Measurements from ENCODE around the gene QPCTL. TPM values are rescaled to one million over a fixed set of nuclear protein-coding genes. Genes with fewer than 3 reads are reported as not detected.

The QPCTL gene
- total RNA-seq, 1 experiment from 2014 or later = 13.7 TPM

DNA sequence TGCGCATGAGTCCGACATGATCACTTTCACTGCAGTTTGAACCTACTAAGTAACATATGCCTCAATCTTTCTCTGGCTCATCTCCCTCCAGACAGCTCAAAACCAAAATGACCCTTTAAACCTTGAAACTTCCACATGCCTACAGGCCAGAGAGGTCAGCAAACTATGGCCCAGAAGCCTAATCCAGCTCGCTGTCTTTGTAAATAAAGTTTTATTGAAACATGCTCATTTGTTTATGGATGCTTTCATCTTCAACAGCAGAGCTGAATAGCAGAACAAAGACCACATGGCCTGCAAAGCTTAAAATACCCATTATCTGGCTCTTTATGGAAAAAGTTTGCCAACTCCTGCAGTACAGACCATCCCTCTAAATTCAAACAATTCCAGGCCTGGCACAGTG, 22.7 kb downstream of the QPCTL start:
- no peak overlapping the region for H3T11ph ChIP-seq (ENCODE audit: low read length)
- no peak overlapping the region for H3K9ac ChIP-seq (ENCODE audit: extremely low read depth, insufficient read length, low read length)
- Mint-ChIP-seq H3K4me3 (peak overlapping the region in 1 of 2 experiments; percentile 91; a peak in 2 of 5 replicates), H3K27me3 (ENCODE audit: low read depth) (no peaks in the 10 kb centered on the region; the same call in 1 of the 2 replicates), H3K4me1 (peaks cover 29 to 40% of the 10 kb centered on the region in 2 experiments), H3K27ac (peak overlapping the region in 1 of 3 experiments; percentile 27; a peak in 2 of 7 replicates), H3K36me3 (ENCODE audit: insufficient read depth in 1 of 3, low read depth in 3 of 3) (peaks cover 17 to 30% (median 26%) of the 10 kb centered on the region in 3 experiments; a peak in 6 of 7 replicates), H3K9me3 (no peaks in the 10 kb centered on the region)
- no peak overlapping the region for H3K23ac ChIP-seq (ENCODE audit: insufficient read length, low read depth, low read length)
- no peak overlapping the region for H4K8ac ChIP-seq (replicated peaks; ENCODE audit: insufficient read length, low read depth, low read length)
- TF ChIP-seq, protein P1, sequence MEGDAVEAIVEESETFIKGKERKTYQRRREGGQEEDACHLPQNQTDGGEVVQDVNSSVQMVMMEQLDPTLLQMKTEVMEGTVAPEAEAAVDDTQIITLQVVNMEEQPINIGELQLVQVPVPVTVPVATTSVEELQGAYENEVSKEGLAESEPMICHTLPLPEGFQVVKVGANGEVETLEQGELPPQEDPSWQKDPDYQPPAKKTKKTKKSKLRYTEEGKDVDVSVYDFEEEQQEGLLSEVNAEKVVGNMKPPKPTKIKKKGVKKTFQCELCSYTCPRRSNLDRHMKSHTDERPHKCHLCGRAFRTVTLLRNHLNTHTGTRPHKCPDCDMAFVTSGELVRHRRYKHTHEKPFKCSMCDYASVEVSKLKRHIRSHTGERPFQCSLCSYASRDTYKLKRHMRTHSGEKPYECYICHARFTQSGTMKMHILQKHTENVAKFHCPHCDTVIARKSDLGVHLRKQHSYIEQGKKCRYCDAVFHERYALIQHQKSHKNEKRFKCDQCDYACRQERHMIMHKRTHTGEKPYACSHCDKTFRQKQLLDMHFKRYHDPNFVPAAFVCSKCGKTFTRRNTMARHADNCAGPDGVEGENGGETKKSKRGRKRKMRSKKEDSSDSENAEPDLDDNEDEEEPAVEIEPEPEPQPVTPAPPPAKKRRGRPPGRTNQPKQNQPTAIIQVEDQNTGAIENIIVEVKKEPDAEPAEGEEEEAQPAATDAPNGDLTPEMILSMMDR (conservative IDR thresholded peaks at IDR 0.05) = no peak
- no peaks in the 10 kb centered on the region for H3K4me1 ChIP-seq (ENCODE audit: insufficient read depth, low read length)
- H2AK5ac ChIP-seq (ENCODE audit: insufficient read length, low read length) = no peak overlapping the region
- H4K91ac ChIP-seq (ENCODE audit: insufficient read length, low read depth, low read length) = no peak overlapping the region
- H2BK120ac ChIP-seq (ENCODE audit: low read depth, low read length, poor library complexity, severe bottlenecking) = no peak overlapping the region
- no peak overlapping the region for H2BK12ac ChIP-seq (ENCODE audit: insufficient read length, low read depth, low read length)
- H2BK15ac ChIP-seq (ENCODE audit: low read depth, low read length) = no peak overlapping the region
- H3K18ac ChIP-seq (ENCODE audit: insufficient read length, low read depth, low read length) = no peak overlapping the region
- H4K20me1 ChIP-seq (ENCODE audit: control insufficient read depth, insufficient read depth, insufficient read length) = no peaks in the 10 kb centered on the region
- H3K79me1 ChIP-seq (ENCODE audit: insufficient read depth, low read depth, low read length, poor library complexity, severe bottlenecking) = no peaks in the 10 kb centered on the region
- peaks cover 12% of the 10 kb centered on the region; the same call in 1 of the 2 replicates for H3K79me2 ChIP-seq (ENCODE audit: insufficient read depth, low read length)
- WGBS (ENCODE audit: extremely low coverage, insufficient read length, low lambda C conversion rate) = no CpG with 5 or more reads among the region's 3 CpGs
- H3K4ac ChIP-seq (ENCODE audit: low read depth, low read length) = no peak overlapping the region
- H3K27ac ChIP-seq (ENCODE audit: insufficient read length, low read depth, low read length) = no peak overlapping the region
- H3K27me3 ChIP-seq (ENCODE audit: insufficient read depth, low read length) = no peaks in the 10 kb centered on the region
- H3K56ac ChIP-seq (ENCODE audit: insufficient read length, low read depth, low read length) = no peak overlapping the region
- no peak overlapping the region for H2AFZ ChIP-seq (ENCODE audit: low read length)
- no peak for DNase-seq
- no peak overlapping the region for H3K4me2 ChIP-seq (ENCODE audit: insufficient read depth, insufficient read length, low read length)
- peaks cover 14% of the 10 kb centered on the region for H3K23me2 ChIP-seq (ENCODE audit: insufficient read length, low read depth, low read length, poor library complexity, severe bottlenecking)
- H2BK20ac ChIP-seq (ENCODE audit: low read depth, low read length, poor library complexity, severe bottlenecking) = no peak overlapping the region
- no peak overlapping the region for H3K14ac ChIP-seq (ENCODE audit: insufficient read depth, low read length)
- H3K9me3 ChIP-seq (ENCODE audit: control insufficient read depth, low read depth, low read length) = no peaks in the 10 kb centered on the region
- H4K5ac ChIP-seq (ENCODE audit: insufficient read length, low read depth, low read length) = no peak overlapping the region
- no peak overlapping the region for H2BK5ac ChIP-seq (ENCODE audit: insufficient read length, low read length)
